Measurements from ENCODE around the gene KCNN2. TPM values are rescaled to one million over a fixed set of nuclear protein-coding genes. Genes with fewer than 3 reads are reported as not detected.
A peak's percentile ranks its signal among the peaks of the same experiment; 100 is the strongest.
"Not testable (repeated sequence)": the region's sequence is repeated elsewhere in the genome, so short reads cannot be mapped to it uniquely, and the experiment has no call there.

KCNN2 gene
- total RNA-seq, 1 experiment from 2014 or later = not detected

GRCh38 chr5:114418176-114419066, 56.6 kb downstream of the KCNN2 start:
- DNase-seq (ENCODE audit: low read depth) = no peak

DNA sequence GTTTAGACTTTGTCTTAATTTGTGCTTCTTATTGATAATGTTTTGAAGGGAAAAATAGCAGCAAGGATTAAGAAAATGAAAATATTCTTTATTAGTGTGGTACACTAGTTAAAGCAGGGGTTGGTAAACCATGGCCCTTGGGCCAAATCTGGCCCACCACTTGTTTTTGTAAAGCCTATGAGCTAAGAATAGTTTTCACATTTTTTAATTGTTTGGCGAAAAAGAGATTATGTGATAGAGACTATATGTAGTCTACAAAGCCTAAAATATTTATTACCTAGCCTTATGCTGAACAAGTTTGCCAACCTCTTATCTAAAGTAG, 57.2 kb downstream of the KCNN2 start:
- no peak for DNase-seq (ENCODE audit: low read depth)

- peak; percentile 41 for DNase-seq (ENCODE audit: low read depth)
Observed at GRCh38 chr5:114419959-114420358, 58.1 kb downstream of the KCNN2 start.

DNA sequence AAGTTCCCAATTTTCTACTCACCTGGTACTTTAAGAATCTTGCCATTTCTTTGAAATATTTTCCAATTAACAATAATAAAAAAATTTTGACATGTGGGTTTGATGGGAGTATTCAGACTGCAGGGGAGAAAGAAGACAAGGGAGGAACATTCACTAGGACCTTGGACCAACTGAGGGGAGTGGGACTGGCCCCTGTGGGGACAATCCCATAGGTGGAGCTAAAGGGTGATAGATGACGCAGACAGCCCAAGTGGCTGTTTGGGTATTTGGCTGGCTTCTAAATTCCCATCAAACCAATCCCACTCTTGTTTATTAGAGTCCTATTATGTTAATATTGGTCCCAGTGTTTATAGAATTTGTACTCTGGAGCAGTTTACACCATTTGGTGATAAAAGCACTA, 65.3 kb downstream of the KCNN2 start:
- no peak for DNase-seq (ENCODE audit: low read depth)

- DNase-seq (ENCODE audit: low read depth) = no peak
Observed at GRCh38 chr5:114430532-114430931, 68.7 kb downstream of the KCNN2 start.

GRCh38 chr5:114432684-114433083, 70.8 kb downstream of the KCNN2 start:
- not testable (repeated sequence) for DNase-seq (ENCODE audit: low read depth)

- no peak for DNase-seq (ENCODE audit: low read depth)
Observed at GRCh38 chr5:114434396-114435219, 72.7 kb downstream of the KCNN2 start.

- DNase-seq (ENCODE audit: low read depth) = no peak
Observed at GRCh38 chr5:114435220-114435481, 73.3 kb downstream of the KCNN2 start.

DNA sequence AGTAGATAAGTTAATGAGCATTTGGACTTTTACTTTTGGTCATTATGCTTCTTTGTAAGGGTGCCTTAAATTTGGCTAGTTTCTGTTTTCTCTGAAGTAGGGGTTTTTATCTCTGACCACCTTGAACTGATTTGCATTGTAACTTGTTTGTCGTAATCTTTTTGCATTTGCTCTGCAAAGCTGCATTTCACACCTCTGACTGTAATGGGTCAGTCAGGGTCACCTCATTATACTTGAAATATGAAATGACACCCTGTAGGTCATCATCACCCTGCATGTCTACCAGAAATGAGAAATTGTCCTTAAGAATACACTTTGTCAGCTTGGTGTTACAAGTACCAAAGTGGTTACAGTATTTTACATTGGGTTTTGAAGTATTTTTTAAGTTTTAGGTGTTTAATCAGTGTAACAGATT, 74.0 kb downstream of the KCNN2 start:
- no peak for DNase-seq (ENCODE audit: low read depth)

- no peak for DNase-seq (ENCODE audit: low read depth)
Observed at GRCh38 chr5:114437936-114438335, 76.1 kb downstream of the KCNN2 start.

DNA sequence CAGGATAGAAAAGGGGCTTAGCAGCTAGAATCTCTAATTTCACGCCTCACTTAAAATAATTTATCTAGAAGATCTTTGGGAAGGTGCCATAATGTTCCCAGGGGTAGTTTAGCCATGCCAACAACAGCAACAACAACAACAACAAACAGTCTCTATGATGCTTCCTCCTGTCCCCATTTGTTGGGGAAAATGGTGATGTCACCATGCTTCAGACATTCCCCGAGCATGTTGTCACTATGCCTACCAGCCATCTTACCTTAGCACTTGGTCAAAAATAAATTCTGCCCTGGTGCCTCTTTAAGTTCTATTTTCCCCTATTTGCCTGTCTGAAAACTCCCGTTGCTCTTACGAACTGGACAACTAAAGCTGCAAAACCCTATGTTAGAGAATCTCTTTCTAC, 76.6 kb downstream of the KCNN2 start:
- no peak for DNase-seq (ENCODE audit: low read depth)

- peak; percentile 15 for DNase-seq (ENCODE audit: low read depth)
Observed at GRCh38 chr5:114447084-114447773, 85.4 kb downstream of the KCNN2 start.

GRCh38 chr5:114448481-114448880, 86.6 kb downstream of the KCNN2 start:
- no peak for DNase-seq (ENCODE audit: low read depth)

DNA sequence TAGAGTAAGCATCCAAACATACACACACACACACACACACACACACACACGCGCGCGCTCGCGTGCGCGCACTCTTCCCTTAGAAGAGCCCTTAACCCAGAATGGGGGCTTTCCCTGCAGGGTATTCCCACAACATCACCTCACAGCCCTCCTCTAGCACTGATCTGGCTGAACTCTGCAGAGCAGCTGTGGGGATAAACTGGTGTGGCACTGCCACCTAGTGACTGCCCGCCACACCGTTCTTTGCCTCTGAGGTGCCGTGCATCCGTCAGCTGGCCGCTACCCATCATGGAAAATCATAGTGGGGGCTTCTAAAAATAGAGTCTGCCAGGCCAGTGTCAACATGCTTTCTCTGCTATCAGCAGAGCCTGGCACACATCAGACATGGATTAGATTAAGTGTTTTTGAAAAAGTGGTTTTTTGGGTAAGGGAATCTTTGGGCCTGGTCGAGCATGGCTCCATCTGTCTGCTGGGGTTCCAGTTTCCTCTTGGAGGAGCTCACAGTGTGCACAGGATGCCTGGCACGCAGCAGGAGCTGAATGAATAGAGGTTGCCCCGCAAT, 88.1 kb downstream of the KCNN2 start:
- peak; percentile 59 for DNase-seq (ENCODE audit: low read depth)

DNA sequence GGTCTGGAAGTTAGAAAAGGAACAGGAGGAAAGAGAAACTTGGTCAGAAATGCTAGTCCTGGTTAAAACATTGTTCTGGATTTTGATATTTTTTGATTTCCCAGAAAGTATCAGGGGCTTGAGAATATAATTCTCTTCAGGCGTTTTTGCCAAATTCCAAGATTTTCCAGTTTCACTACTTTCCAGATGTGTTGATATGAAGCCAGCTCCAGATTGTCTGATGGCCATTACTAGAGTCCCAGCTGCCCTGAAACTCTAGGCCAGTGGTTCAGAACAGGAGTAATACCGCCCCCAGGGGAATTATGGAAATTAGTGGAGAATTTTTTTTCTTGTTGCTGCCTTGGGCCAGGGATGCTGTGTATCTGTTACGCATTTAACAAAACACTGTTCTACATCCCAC, 88.6 kb downstream of the KCNN2 start:
- no peak for DNase-seq (ENCODE audit: low read depth)

DNA sequence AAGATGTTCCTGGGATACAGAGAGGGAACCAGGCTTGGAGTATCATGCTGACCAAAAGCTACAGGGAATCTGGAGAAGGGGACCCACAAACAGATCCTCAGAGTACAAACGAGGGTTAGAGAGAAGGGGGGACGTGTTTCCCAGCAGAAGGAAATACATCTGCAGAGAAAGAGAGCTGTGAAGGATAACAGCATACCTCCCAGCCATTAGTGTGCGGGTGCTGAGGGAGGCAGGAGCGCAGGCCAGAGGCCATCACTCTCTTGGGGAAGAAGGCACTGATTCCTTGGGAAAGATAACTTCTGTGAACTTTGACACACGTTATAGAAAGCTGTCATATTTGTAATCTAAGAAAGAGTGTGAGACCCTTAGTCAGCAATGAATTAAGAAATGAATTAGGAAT, 96.9 kb downstream of the KCNN2 start:
- DNase-seq (ENCODE audit: low read depth) = no peak

GRCh38 chr5:114467171-114467570, 105.3 kb downstream of the KCNN2 start:
- DNase-seq (ENCODE audit: low read depth) = no peak

DNA sequence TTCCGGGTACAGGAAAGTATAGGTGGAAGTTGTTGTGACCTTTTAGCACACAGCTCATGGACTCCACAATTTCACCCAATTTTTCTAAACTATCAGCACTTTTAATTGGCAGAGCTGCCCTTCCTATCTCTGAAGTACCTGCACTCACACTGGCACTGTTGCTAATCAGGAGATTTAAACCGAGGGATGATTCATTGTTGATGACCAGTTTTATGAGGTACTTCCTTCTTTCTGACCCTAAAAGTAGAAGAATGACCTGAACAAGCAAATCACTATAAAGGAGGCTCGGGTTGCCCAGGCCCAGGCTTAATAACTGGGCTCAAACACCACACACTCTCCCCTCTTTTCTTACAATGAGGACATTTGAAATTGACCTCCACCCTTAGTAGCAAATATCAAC, 105.9 kb downstream of the KCNN2 start:
- peak; percentile 38 for DNase-seq (ENCODE audit: low read depth)

GRCh38 chr5:114469372-114469771, 107.5 kb downstream of the KCNN2 start:
- no peak for DNase-seq (ENCODE audit: low read depth)

DNA sequence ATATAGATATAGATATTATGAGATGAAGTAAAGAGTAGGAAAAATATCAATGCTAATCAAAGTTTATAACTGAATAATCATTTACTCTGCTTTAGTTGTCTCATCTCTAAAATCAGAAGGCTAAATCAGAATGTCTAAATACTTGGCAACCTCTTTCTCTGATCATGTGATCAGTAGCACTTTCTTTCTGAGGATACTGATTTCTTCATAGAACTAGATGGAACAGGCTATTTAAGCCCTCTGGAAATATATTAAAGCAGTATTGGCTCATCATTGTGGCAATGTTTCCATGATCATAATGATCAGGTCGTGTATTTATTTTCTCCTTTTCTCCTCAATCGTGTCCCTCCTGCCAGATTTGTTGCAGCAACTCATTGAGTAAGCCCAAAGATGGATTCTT, 109.7 kb downstream of the KCNN2 start:
- DNase-seq (ENCODE audit: low read depth) = no peak

DNA sequence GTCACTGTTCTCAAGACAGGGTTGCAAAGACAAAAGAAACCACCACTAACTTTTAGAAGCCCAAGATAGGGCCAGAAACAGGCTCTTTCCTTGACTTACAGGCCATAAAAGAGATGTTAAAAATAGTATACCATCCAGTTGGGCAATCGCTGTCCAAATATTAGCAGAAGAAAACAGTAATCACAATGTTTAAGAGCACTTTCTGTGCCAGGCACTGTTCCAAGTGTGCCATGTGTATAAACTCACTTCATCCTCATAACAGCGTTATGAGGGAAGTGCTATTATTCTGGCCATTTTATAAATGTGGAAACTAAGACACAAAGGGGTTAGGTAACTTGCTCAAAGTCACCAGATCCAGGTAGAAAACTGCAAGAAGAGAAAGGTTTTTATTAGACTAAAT, 111.7 kb downstream of the KCNN2 start:
- no peak for DNase-seq (ENCODE audit: low read depth)

DNA sequence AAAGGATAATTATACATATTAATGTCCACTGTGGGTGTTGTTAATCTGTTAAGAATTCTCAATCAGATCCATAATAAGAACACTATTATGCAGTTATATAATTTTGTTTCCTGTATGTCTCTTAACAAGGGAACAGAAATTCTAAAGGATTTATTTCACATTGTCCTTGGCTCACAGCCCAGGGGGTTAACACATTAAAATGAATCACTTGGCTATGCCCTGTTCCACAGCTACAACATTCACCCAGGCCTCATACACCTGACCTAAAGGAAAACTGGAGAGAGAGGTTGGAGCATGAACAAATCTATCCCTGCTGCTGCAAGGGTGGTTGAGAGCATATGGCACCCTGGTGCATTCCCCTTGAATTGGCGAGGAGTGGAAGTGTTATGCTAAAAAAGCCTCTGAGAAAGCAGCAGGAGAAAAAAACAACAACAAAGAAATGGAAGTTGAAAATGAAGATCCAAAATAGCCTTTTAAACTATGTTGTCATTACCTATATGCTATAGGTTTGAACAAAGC, 116.0 kb downstream of the KCNN2 start:
- DNase-seq (ENCODE audit: low read depth) = no peak
